ENCODE results near the gene C10orf67.
"Not testable (repeated sequence)": the region's sequence is repeated elsewhere in the genome, so short reads cannot be mapped to it uniquely, and the experiment has no call there.

Gene C10orf67

GRCh38 chr10:23362069-23362830 is 17.7 kb upstream of the C10orf67 start:
- no peak for DNase-seq

DNA sequence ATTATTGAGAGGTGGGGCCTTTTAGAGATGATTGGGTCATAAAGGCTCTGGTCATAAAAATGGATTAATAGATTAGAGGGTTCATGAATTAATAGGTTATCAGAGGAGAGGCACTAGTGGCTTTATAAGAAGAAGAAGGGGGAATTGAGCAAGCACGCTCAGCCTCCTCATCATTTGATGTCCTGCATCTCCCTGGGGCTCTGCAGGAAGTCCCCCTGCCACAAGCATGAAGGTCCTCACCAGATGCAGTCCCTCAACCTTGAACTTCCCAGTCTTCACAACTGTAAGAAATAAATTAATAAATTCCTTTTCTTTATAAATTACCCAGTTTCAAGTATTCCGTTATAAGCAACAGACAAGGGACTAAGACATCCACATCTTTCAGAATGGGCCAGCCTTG is 17.1 kb upstream of the C10orf67 start:
- DNase-seq = no peak

DNA sequence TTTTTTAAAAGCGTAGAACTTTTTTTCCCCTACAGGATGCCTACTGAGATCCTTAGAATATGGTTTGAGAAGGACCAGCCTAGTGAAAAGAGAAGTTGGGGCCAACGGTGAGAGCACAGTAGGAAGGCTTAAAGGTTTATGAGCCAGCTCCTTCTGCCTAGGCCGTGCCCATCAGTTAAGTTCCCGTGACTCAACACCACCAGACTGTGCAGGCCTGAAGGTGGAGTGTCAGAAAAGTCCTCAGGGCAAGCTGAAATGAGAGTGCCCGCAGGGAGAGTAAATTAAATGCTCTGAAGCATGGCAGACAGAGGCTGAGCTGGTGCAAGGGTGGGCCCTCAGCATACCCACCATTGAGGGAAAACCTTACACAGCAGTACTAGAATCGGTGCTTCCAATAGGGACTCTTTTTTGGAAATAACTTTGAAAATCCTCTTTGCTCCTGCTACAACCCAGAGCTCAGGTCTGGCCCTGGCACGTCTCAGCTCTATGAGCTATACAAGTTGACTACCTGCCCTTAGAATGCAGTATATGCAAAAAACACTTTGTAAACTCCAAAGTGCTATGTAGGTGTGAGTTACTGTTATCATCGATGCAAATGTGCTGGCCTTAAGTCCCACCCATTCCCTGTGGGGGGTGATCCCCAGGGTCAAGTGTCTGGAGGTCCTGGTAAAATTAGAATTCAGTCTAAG is 15.2 kb upstream of the C10orf67 start:
- no peak for DNase-seq

- DNase-seq = no peak
These were observed 13.8 kb upstream of the C10orf67 start for GRCh38 chr10:23358357-23358756.

DNA sequence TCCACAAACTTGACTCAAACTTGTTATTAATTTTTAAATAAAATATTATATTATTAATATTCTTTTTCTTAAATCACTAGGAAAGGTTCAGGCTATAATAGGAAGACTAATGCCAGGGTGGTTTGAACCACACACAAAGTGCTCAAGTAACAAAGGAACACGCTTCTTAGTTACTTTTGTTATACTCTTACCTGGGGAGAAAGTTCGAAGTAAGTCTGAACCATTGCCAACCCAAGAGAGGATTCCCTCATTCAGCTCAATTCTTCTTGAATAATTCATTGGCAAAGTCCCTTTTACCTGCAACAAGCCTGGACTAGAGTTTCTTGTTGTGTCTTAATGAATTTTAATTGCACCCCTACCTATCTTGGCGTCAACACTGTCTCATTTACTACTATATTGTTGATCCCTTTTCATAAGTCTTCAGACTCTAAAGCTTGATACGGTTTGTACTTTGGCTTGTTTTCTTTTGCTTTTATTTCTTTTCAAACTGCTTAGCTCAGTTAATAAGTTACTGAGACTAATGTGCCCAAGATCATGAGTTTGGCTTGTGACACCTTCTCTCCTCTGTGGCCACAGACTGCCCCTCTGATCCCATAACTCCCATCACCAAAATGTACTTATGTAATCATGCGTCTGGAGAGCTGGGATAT is 10.2 kb upstream of the C10orf67 start:
- DNase-seq = no peak

DNA sequence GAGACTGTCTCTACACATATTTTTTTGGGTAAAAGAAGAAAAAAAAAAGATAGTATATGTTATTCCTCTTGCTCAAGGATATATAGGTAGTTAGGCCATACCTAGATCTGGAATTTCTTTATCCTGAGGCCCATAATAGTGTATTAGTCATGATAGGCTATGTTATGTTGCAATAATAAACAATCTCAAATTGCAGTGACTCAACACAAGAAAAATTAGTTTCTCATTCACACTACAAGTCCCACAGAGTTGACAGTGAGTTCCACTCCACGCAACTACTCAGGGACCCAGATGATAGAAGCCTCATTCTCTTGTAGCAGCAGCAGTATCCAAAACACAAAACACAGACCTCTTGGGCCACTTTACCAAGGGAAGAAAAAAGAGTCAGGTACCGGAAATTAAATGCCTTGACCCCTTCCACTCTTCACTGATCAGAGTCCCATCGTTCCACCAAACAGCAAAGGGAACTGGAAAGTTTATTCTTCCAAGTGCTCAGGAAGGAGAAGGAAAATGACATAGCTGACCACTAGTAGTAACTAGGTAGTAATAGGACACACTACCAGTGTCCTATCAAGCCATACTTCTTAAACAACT is 7.4 kb upstream of the C10orf67 start:
- no peak for DNase-seq

- DNase-seq = not testable (repeated sequence)
These were observed 6.1 kb upstream of the C10orf67 start for GRCh38 chr10:23350706-23351105.

DNA sequence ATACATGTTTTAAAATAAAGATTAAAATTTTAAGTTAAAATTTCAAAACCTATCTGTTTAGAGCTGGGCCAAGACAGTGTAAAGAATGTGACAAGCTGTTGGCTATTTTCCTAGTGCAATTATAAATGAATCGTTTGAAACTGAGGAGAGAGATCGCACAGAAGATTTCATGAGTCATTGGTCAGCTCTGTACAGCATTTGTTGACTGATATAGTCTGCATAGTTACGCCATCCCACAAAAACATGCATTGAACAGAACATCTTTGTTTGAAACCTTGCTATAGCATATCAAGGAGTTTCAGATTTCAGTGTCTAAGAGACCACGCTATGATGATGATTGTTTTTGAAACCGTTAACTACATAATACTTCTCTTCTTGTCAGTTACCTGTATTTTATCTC is 1.3 kb upstream of the C10orf67 start:
- DNase-seq = no peak

- no peak for DNase-seq
These were observed 881 bp downstream of the C10orf67 start for GRCh38 chr10:23343591-23344240.

- no peak for DNase-seq
These were observed 2.2 kb downstream of the C10orf67 start for GRCh38 chr10:23342213-23342884.

- DNase-seq = no peak
These were observed 3.6 kb downstream of the C10orf67 start for GRCh38 chr10:23341004-23341403.

GRCh38 chr10:23340354-23340753 is 4.2 kb downstream of the C10orf67 start:
- DNase-seq = no peak

DNA sequence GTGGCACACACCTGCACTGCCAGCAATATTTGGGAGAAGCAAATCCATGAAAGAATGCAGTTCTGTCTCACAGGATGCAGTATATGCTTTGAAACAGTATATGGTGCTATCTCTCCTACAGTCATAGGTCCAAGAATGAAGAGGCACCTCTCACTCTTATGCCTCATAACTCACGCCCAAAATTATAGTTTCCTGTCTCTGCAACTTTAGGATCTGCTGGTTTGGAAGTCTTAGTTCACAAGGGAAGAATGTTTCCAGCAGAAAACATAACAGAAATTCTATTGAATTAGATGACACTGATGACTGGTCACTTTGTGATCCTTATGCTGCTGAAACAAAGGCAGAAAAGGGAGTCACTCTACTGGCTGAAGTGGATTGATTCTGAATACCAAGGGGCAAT is 5.7 kb downstream of the C10orf67 start:
- DNase-seq = no peak

DNA sequence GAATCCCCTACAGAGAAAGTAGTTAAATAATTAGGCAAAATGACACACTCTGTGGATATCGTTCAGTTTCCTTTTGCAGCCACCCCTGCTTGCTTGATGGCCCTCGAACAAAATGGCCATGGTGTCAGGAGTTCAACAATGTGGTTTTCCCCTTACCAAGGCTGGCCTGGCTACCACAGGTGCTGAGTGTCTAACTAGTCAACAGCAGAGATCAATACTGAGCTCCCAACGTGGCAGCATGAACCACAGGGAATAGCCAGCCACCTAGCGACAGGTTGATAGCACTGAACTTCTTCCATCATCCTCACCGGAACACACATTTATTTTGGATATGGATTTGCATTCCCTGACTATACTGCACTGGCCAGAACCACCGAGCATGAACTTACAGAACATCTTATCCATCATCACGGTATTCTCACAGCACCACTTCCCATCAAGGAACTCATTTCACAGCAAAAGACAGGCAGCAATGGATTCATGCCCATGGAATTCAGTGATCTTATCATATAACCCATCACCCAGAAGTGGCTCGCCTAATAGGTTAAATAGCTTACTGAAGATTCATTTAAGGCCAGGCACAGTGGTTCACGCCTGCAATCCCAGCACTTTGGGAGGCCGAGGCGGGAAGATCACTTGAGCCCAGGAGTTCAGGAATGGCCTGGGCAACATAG is 6.3 kb downstream of the C10orf67 start:
- DNase-seq = no peak

- no peak for DNase-seq
These were observed 7.0 kb downstream of the C10orf67 start for GRCh38 chr10:23337616-23338015.

DNA sequence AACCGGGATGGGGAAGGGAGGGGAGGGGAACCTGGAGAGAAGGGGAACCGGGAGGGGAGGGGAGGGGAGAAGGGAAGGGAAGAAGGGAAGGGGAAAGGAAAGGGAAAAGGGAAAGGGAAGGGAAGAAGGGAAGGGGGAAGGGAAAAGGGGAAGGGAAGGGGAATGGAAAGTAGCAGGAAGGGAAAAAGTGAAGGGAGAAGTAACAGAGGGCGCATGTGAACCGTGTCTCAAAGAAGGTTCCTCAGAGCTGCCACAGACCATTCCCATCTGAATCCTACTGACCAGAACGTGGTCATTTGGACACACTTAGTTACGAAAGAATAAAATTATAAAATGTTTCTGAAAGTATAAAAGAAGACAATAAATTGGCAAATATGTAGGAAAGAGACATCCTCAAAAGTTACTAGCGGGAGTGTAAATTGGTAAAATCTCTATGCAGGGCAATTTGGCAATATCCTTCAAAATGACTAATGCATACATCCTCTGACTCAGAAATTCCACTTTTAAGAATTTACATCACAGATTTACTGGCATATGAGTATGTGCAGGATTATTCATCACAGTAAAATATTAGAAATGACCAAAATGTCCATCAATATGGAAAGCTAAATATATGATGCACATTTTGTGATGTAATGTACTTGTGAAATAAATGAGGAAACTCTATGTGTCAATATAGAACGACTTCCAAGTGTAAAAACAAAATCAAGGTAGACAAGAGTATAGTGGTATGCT is 12.9 kb downstream of the C10orf67 start:
- DNase-seq = no peak

- DNase-seq = no peak
These were observed 13.6 kb downstream of the C10orf67 start for GRCh38 chr10:23330948-23331347.

- no peak for DNase-seq
These were observed 17.9 kb downstream of the C10orf67 start for GRCh38 chr10:23326544-23327307.

GRCh38 chr10:23325132-23325531 is 19.5 kb downstream of the C10orf67 start:
- DNase-seq = no peak

DNA sequence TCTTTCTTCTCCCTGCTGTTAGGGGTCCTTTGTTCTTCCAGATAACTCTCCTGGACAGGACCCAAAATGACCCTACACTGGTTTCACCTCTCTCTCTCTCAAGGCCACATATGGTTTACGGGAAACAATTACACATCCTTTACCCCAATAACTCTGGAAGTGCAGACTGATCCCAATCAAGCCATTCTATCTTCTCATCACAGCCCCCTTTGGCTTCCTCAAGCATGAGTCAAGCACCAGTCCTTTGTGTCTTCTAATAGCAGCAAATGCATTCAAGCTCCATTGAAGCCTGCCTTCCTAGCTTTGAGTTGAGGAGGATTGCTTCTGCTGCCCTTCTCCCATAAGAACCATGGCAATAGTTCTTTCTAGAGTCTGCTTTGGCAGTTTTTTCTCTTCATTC is 20.2 kb downstream of the C10orf67 start:
- no peak for DNase-seq

Measured in NCI-H1436 treated with DMSO at 0.1 percent for 48 hours (cell line).